NCI-H748 (cell line): ENCODE results near the gene ACTBL2.
"Not testable (repeated sequence)": the region's sequence is repeated elsewhere in the genome, so short reads cannot be mapped to it uniquely, and the experiment has no call there.

Experiments used
- DNase-seq: peaks from one replicate; lab custom pipeline; 2025; ENCODE audit not compliant: unreplicated experiment; lab: John Stamatoyannopoulos, UW

Gene ACTBL2

GRCh38 chr5:57494104-57495098 is 11.8 kb upstream of the ACTBL2 start:
- DNase-seq = peak; percentile 12

GRCh38 chr5:57493034-57493433 is 10.4 kb upstream of the ACTBL2 start:
- peak; percentile 7 for DNase-seq

- no peak for DNase-seq
Measured at GRCh38 chr5:57492632-57493031, 10.0 kb upstream of the ACTBL2 start.

GRCh38 chr5:57491369-57491965 is 8.9 kb upstream of the ACTBL2 start:
- DNase-seq = no peak

GRCh38 chr5:57488215-57488955 is 5.8 kb upstream of the ACTBL2 start:
- no peak for DNase-seq

GRCh38 chr5:57486027-57486602 is 3.5 kb upstream of the ACTBL2 start:
- DNase-seq = no peak

- no peak for DNase-seq
Measured at GRCh38 chr5:57478826-57479225, 3.8 kb downstream of the ACTBL2 start.

- no peak for DNase-seq
Measured at GRCh38 chr5:57476601-57477056, 6.0 kb downstream of the ACTBL2 start.

- no peak for DNase-seq
Measured at GRCh38 chr5:57470339-57470738, 12.3 kb downstream of the ACTBL2 start.

GRCh38 chr5:57468481-57469163 is 14.0 kb downstream of the ACTBL2 start:
- no peak for DNase-seq

GRCh38 chr5:57466544-57466943 is 16.1 kb downstream of the ACTBL2 start:
- no peak for DNase-seq

- not testable (repeated sequence) for DNase-seq
Measured at GRCh38 chr5:57460056-57460455, 22.6 kb downstream of the ACTBL2 start.

GRCh38 chr5:57458443-57458842 is 24.2 kb downstream of the ACTBL2 start:
- DNase-seq = no peak

GRCh38 chr5:57456531-57457135 is 26.0 kb downstream of the ACTBL2 start:
- no peak for DNase-seq

GRCh38 chr5:57455511-57456455 is 26.8 kb downstream of the ACTBL2 start:
- DNase-seq = no peak

- no peak for DNase-seq
Measured at GRCh38 chr5:57454896-57455295, 27.7 kb downstream of the ACTBL2 start.

- no peak for DNase-seq
Measured at GRCh38 chr5:57453728-57454127, 28.9 kb downstream of the ACTBL2 start.

GRCh38 chr5:57452885-57453284 is 29.7 kb downstream of the ACTBL2 start:
- DNase-seq = no peak
